Parathyroid adenoma (tissue), 2 donors: Measurements from ENCODE around the gene PRKCQ.

Experiments
- H2AFZ ChIP-seq: fragments of 300-600 bp; sonication (generic); one replicate; pipeline ENCODE4 v1.7.0; 2017; ENCODE audit warnings: antibody characterized with exemption, mild to moderate bottlenecking
- H3K27ac ChIP-seq: fragments of 300-600 bp; sonication (generic); one replicate; pipeline ENCODE4 v1.7.0; 2017
- H3K27me3 ChIP-seq: fragments of 300-600 bp; sonication (generic); one replicate; pipeline ENCODE4 v1.7.0; 2017; ENCODE audit warnings: low read length; ENCODE audit not compliant: control insufficient read depth, insufficient read depth
- H3K36me3 ChIP-seq: fragments of 300-600 bp; sonication (generic); one replicate; pipeline ENCODE4 v1.7.0; 2017; ENCODE audit warnings: low read length; ENCODE audit not compliant: control insufficient read depth, insufficient read depth
- H3K4me1 ChIP-seq: fragments of 300-600 bp; sonication (generic); one replicate; pipeline ENCODE4 v1.7.0; 2017; ENCODE audit warnings: control low read depth
- H3K4me2 ChIP-seq: fragments of 300-600 bp; sonication (generic); one replicate; pipeline ENCODE4 v1.7.0; 2017; ENCODE audit warnings: low read length
- H3K4me3 ChIP-seq: fragments of 300-600 bp; sonication (generic); one replicate; pipeline ENCODE4 v1.7.0; 2017; ENCODE audit warnings: low read depth, low read length
- H3K79me2 ChIP-seq: fragments of 300-600 bp; sonication (generic); one replicate; pipeline ENCODE4 v1.7.0; 2017; ENCODE audit warnings: control low read depth
- H3K9ac ChIP-seq: fragments of 300-600 bp; sonication (generic); one replicate; pipeline ENCODE4 v1.7.0; 2017; ENCODE audit warnings: mild to moderate bottlenecking
- H3K9me3 ChIP-seq: fragments of 300-600 bp; sonication (generic); one replicate; pipeline ENCODE4 v1.7.0; 2017; ENCODE audit warnings: low read length; ENCODE audit not compliant: control insufficient read depth
- CTCF ChIP-seq: fragments of 300-600 bp; sonication (generic); IDR thresholded peaks from one replicate; pipeline ENCODE4 v1.7.0; 2017; ENCODE audit warnings: antibody characterized with exemption, mild to moderate bottlenecking
- donor health status: primary hyperparathyroidism.

The PRKCQ gene

GRCh38 chr10:6469661-6470060 is 110.4 kb downstream of the PRKCQ start:
- TF ChIP-seq CTCF, result no peak

GRCh38 chr10:6465854-6466601 is 114.0 kb downstream of the PRKCQ start:
- Histone ChIP-seq H3K36me3 (no peaks in the 10 kb centered on the region), H3K4me2 (no peak overlapping the region), H3K4me3 (no peak overlapping the region), H3K9me3 (no peaks in the 10 kb centered on the region), H3K4me1 (no peaks in the 10 kb centered on the region), H3K27ac (no peak overlapping the region), H3K79me2 (no peaks in the 10 kb centered on the region), H3K27me3 (no peaks in the 10 kb centered on the region), H2AFZ (no peak overlapping the region), H3K9ac (no peak overlapping the region)
- TF ChIP-seq CTCF, result no peak

More at GRCh38 chr10:6469661-6470060, 110.4 kb downstream of the PRKCQ start:
- Histone ChIP-seq H3K9me3 (no peaks in the 10 kb centered on the region), H3K4me3 (no peak overlapping the region), H2AFZ (no peak overlapping the region), H3K36me3 (no peaks in the 10 kb centered on the region), H3K4me1 (no peaks in the 10 kb centered on the region), H3K79me2 (no peaks in the 10 kb centered on the region), H3K9ac (no peak overlapping the region), H3K4me2 (no peak overlapping the region), H3K27ac (no peak overlapping the region), H3K27me3 (no peaks in the 10 kb centered on the region)

- Histone ChIP-seq H3K4me3 (no peak overlapping the region), H2AFZ (no peak overlapping the region), H3K9me3 (no peaks in the 10 kb centered on the region), H3K4me1 (no peaks in the 10 kb centered on the region), H3K79me2 (no peaks in the 10 kb centered on the region), H3K9ac (no peak overlapping the region), H3K4me2 (no peak overlapping the region), H3K27ac (no peak overlapping the region), H3K27me3 (no peaks in the 10 kb centered on the region), H3K36me3 (no peaks in the 10 kb centered on the region)
- no peak for TF ChIP-seq CTCF
These were observed 114.6 kb downstream of the PRKCQ start for GRCh38 chr10:6465437-6465836.

- Histone ChIP-seq H3K4me2 (no peak overlapping the region), H3K9ac (no peak overlapping the region), H2AFZ (no peak overlapping the region), H3K27me3 (no peaks in the 10 kb centered on the region), H3K9me3 (no peaks in the 10 kb centered on the region), H3K4me1 (no peaks in the 10 kb centered on the region), H3K4me3 (no peak overlapping the region), H3K79me2 (no peaks in the 10 kb centered on the region), H3K27ac (no peak overlapping the region), H3K36me3 (no peaks in the 10 kb centered on the region)
- TF ChIP-seq CTCF, result no peak
These were observed 115.1 kb downstream of the PRKCQ start for GRCh38 chr10:6464862-6465430.

GRCh38 chr10:6463366-6463765 is 116.7 kb downstream of the PRKCQ start:
- H3K36me3 ChIP-seq, result no peaks in the 10 kb centered on the region
- no peaks in the 10 kb centered on the region for H3K4me1 ChIP-seq
- H3K4me2 ChIP-seq, result no peak overlapping the region
- no peak overlapping the region for H3K4me3 ChIP-seq
- H3K27me3 ChIP-seq, result no peaks in the 10 kb centered on the region
- no peak overlapping the region for H3K9ac ChIP-seq
- H3K79me2 ChIP-seq, result no peaks in the 10 kb centered on the region
- TF ChIP-seq CTCF, result no peak
- H3K27ac ChIP-seq, result no peak overlapping the region
- H3K9me3 ChIP-seq, result no peaks in the 10 kb centered on the region
- H2AFZ ChIP-seq, result no peak overlapping the region
